ENCODE data around the gene ZNF548.
"Not testable (repeated sequence)": the region's sequence is repeated elsewhere in the genome, so short reads cannot be mapped to it uniquely, and the experiment has no call there.

ZNF548 gene

GRCh38 chr19:57389730-57390598, at the start of gene ZNF548:
Gene ZNF548 (plus strand): TSS chr19:57389854. CDS start chr19:57390100, 246 bp downstream.
- peak; percentile 98 for DNase-seq

GRCh38 chr19:57342582-57342981, 47.1 kb upstream of the ZNF548 start:
- no peak for DNase-seq

DNA sequence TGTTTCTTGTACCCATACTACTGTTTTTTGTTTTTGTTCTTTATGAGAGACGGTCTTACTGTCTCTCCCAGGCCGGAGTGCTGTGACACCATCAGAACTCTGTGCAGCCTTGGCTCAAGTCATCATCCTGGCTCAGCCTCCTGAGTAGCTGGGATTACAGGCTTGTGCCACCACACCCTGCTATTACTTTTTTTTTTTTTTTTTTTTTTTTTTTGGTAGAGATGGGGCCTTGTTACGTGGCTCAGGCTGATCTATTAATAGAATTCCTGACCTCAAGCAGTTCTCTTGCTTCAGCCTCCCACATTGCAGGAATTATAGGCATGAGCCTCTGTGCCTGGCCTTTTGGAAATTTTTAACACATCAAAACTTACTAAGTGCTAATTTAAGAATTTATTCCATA, 41.5 kb upstream of the ZNF548 start:
- no peak for DNase-seq

- DNase-seq, result peak; percentile 93
Measured at GRCh38 chr19:57350877-57351805, 38.5 kb upstream of the ZNF548 start, which contains the start of gene ZNF304. Gene ZNF304 (plus strand): TSS chr19:57351271. CDS start chr19:57351665, 394 bp downstream.

DNA sequence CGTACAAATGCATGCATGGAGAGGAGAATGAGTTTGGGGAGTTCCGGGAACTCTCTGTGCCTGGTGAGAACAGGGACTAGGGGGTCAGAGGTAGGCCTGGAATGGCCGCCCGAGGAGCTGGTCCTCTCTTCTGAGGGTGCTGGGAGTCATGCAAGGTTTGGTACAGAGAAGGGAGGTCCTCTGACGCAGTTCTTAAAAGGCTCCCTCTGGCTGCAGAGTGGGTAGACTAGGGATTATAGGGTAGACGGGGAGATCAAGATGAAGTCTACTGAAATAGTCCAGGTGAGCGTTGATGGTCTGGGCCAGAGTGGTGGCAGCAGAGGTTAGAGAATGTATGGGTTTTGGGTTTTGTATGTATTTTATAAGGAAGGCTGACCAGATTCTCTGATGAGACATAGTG, 37.8 kb upstream of the ZNF548 start:
- no peak for DNase-seq

GRCh38 chr19:57355916-57356315, 33.7 kb upstream of the ZNF548 start:
- no peak for DNase-seq

DNA sequence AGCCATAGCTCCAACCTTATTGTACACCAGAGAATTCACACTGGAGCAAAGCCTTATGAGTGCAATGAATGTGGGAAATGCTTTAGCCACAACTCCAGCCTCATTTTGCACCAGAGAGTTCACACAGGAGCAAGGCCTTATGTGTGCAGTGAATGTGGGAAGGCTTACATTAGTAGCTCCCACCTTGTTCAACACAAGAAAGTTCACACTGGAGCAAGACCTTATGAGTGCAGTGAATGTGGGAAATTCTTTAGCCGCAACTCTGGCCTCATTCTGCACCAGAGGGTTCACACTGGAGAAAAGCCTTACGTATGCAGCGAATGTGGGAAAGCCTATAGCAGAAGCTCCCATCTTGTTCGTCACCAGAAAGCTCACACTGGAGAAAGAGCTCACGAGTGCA, 32.2 kb upstream of the ZNF548 start:
- DNase-seq, result no peak

- DNase-seq, result no peak
Measured at GRCh38 chr19:57359300-57359699, 30.4 kb upstream of the ZNF548 start.

DNA sequence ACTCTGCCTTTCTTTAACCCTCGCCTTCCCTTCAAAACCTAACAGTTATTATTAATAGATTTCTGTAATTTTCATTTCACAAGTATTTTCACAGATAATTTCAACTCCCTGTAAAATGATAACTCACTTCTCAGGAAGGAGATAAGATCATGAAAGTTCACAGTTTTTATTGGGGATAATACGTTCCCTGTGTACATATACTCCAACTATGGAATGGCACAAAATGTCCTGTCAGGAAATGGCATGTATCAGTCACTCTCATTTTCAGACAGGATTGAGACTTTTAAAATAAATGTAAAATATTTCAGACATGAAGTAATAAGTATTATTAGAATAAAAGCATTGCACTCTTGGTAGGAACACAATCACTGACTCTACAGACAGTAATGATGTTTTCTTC, 27.2 kb upstream of the ZNF548 start:
- DNase-seq, result no peak

DNA sequence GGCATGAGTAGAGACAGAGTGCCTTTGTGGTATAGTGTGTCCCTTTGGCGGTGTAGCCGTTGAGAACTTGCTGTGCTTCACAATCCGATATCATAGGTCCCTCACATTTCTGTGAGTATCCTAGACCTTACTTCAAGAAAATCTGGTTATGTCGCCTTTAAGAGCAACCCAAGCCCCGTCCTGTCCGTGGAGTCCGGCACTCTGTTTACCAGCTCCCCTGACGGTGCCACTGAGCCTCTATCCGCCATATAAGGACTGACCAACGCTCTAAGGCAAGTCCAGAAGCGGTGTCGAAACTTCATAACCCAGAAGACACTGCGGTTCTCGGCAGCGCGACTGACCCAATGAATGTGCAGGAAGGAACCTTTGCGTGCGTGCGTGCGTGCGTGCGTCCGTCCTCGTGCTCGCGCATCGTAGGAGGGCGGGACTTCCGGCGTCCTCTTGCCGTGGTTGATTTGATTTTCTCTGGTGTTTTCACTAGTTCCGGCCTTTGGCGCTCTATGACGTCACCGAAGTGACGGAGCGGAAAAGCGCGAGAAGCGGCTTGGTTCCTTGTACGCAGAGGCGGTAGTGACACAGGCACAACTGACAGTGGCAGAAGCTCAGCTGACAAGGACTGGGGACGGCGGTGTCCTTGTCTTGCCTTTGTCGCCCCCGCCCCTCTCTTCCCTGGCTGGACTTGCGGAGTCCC, 26.5 kb upstream of the ZNF548 start, which contains the start of the genes TRAPPC2B and ZNF547:
TSS of gene TRAPPC2B (plus strand) at position 555 of the 691 bp plus-strand sequence. CDS start 1,283 bp downstream, outside the sequence.
TSS of gene ZNF547 (plus strand) at position 555 of the 691 bp plus-strand sequence. CDS start 5,005 bp downstream, outside the sequence.
- peak; percentile 99 for DNase-seq

DNA sequence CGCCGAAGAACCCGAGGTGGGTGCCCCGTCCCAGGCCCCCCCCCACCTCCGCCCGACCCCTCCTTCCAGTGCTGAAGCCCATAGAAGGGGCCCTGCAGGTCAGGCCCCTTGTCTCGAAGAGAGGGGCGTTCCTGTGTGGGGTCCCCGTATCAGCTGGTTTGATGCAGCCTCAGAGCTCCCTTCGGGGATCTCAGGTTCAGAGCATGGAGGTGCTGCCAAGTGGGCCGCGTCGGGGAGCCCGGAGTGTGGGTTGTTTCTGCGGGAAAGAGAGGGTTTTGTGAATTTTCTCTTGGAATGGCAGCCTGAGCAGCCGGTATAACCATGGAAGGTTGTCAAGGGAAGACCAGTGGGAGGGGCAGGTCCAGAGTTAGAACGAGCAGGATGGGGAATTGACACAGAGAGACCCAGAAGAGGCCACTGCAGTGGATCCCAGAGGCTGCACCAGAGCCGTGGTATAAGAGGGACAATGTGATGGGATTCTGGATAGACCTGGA, 25.9 kb upstream of the ZNF548 start:
- DNase-seq, result no peak

GRCh38 chr19:57366776-57367175, 22.9 kb upstream of the ZNF548 start:
- DNase-seq, result no peak

GRCh38 chr19:57374179-57374578, 15.5 kb upstream of the ZNF548 start:
- no peak for DNase-seq

DNA sequence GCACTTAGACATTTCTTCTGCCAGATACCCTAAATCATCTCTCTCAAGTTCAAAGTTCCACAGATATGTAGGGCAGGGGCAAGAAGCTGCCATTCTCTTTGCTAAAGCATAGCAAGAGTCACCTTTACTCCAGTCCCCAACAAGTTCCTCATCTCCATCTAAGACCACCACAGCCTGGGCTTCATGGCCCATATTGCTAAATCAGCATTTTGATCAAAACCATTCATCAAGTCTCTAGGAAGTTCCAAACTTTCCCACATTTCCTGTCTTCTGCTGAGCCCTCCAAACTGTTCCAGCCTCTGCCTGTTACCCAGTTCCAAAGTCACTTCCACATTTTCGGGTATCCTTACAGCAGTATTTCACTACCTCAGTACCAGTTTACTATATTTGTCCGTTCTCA, 15.0 kb upstream of the ZNF548 start:
- not testable (repeated sequence) for DNase-seq

DNA sequence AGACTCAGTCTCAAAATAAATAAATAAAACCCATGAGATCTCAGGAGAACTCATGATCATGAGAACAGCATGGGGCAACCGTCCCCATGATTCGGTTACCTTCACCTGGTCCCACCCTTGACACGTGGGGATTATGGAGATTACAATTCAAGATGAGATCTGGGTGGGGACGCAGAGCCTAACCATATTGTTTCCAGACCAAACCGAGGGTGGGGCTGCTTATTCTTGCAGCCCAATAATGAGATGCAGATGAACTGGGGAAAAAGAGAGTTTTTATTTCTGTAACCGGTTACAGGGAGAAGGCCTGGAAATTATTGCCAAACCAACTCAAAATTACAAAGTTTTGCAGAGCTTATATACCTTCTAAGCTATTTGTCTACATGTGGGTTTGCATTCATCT, 13.5 kb upstream of the ZNF548 start:
- DNase-seq, result no peak

DNA sequence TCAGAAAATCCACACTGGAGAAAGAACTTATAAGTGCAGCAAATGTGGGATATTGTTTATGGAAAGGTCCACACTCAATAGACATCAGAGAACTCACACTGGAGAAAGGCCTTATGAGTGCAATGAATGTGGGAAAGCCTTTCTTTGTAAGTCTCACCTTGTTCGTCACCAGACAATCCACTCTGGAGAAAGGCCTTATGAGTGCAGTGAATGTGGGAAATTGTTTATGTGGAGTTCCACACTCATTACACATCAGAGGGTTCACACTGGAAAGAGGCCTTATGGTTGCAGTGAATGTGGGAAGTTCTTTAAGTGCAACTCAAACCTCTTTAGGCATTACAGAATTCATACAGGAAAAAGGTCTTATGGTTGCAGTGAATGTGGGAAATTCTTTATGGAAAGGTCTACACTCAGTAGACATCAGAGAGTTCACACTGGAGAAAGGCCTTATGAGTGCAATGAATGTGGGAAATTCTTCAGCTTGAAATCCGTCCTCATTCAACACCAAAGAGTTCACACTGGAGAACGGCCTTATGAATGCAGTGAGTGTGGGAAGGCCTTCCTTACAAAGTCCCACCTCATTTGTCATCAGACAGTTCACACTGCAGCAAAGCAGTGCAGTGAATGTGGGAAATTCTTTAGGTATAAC, 12.0 kb upstream of the ZNF548 start:
- DNase-seq, result no peak

- DNase-seq, result no peak
Measured at GRCh38 chr19:57380923-57381322, 8.7 kb upstream of the ZNF548 start.

- peak; percentile 5 for DNase-seq
Measured at GRCh38 chr19:57382806-57383488, 6.7 kb upstream of the ZNF548 start.

GRCh38 chr19:57389194-57389729, 392 bp upstream of the ZNF548 start:
- DNase-seq, result no peak

GRCh38 chr19:57395710-57396109, 6.1 kb downstream of the ZNF548 start:
- no peak for DNase-seq

GRCh38 chr19:57398868-57399267, 9.2 kb downstream of the ZNF548 start:
- no peak for DNase-seq

All from COR-L47 (cell line).